Mesodermal cell (in vitro differentiated cells): ENCODE results near the gene RALGAPB.

Source experiments
- H3K27ac ChIP-seq: 2 replicates; pipeline ENCODE4 v1.7.0; 2013; ENCODE audit warnings: mild to moderate bottlenecking, low read depth, low read length, moderate library complexity; ENCODE audit not compliant: severe bottlenecking
- H3K36me3 ChIP-seq: 2 replicates; pipeline ENCODE4 v1.7.1; 2013; ENCODE audit warnings: mild to moderate bottlenecking, low read length, moderate library complexity; ENCODE audit not compliant: control insufficient read depth, insufficient read depth
- H3K4me1 ChIP-seq: one replicate; pipeline ENCODE4 v1.7.1; 2013; ENCODE audit warnings: mild to moderate bottlenecking, low read length; ENCODE audit not compliant: insufficient read depth, control insufficient read depth, poor library complexity, severe bottlenecking
- H3K4me3 ChIP-seq: 2 replicates; pipeline ENCODE4 v1.7.0; 2013; ENCODE audit warnings: low read length, control low read depth, mild to moderate bottlenecking; ENCODE audit not compliant: insufficient read depth, poor library complexity, severe bottlenecking; ENCODE audit errors: extremely low read depth
- H3K9me3 ChIP-seq: 2 replicates; pipeline ENCODE4 v1.7.1; 2013; ENCODE audit warnings: mild to moderate bottlenecking, low read length, moderate library complexity; ENCODE audit not compliant: control insufficient read depth
- WGBS, 2 experiments: methylation state at CpG; one replicate each; pipeline ENCODE4 v1.1.5; 2013; ENCODE audit warnings: missing lambda C conversion rate in 2 of 2; ENCODE audit not compliant: insufficient coverage in 2 of 2; 5-methylcytosine and 5-hydroxymethylcytosine counted together

The RALGAPB gene

GRCh38 chr20:38615283-38615682 lies 142.6 kb downstream of the RALGAPB start:
- 95 to 97% methylated on average over 6 to 14 of the region's 15 CpGs for WGBS, 2 experiments
- no peak overlapping the region for H3K4me3 ChIP-seq

GRCh38 chr20:38616457-38616856 lies 143.8 kb downstream of the RALGAPB start:
- 94 to 97% methylated on average over 3 of the region's 4 CpGs for WGBS, 2 experiments
- Histone ChIP-seq H3K36me3 (peaks cover 3% of the 10 kb centered on the region), H3K4me3 (no peak overlapping the region), H3K27ac (no peak overlapping the region), H3K9me3 (no peaks in the 10 kb centered on the region), H3K4me1 (peaks cover 12% of the 10 kb centered on the region)

More at GRCh38 chr20:38615283-38615682, 142.6 kb downstream of the RALGAPB start:
- Histone ChIP-seq H3K27ac (no peak overlapping the region), H3K4me1 (peaks cover 12% of the 10 kb centered on the region), H3K9me3 (no peaks in the 10 kb centered on the region), H3K36me3 (peaks cover 3% of the 10 kb centered on the region)

DNA sequence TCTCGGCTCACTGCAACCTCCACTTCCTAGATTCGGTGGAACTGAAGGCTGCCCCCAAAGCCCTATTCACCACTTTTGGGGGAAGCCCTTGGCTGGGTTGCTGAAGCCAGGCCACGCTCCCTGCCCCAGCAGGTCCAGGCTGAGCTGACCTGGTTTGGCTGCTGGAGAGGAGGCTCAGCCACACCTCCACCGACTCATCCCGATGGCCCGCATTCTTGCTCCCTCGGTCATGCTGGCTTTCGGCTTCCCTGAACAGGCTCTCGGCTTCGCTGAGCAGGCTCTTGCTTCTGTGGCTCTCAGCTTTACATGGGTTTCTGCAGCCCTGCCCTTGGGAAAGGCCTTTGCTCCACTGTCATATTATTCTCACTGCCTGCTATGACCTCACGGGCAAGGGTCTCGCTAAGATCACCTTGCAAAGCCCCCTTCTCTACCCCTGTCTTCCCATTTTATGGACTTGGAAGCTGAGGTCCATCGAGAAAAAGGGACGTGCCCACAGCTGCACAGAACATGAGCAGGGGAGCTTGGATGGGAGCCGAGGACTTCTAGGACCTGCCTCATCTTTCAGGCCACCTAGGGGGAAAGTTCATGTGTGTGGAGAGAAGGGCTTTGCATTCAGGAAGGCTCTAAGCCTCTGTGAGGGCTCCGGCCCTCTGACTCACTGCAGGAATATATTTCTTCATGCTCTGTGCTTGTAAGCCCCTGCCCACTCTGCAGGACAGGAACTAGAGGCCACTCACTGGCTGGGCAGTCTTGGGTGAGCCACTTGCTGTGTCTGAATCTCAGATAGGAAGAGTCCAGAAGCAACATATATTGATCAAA lies 144.6 kb downstream of the RALGAPB start:
- Histone ChIP-seq H3K9me3 (no peaks in the 10 kb centered on the region), H3K4me3 (no peak overlapping the region), H3K4me1 (peaks cover 12% of the 10 kb centered on the region), H3K36me3 (peaks cover 3% of the 10 kb centered on the region), H3K27ac (peak overlapping the region; percentile 87)
- 63 to 73% methylated on average over 14 of the region's 16 CpGs for WGBS, 2 experiments

GRCh38 chr20:38617830-38618196 lies 145.2 kb downstream of the RALGAPB start:
- Histone ChIP-seq H3K4me3 (no peak overlapping the region), H3K36me3 (peaks cover 3% of the 10 kb centered on the region), H3K9me3 (no peaks in the 10 kb centered on the region), H3K27ac (peak overlapping the region; percentile 87), H3K4me1 (peaks cover 14% of the 10 kb centered on the region)
- WGBS, 2 experiments = 94 to 97% methylated on average over 3 to 4 of the region's 4 CpGs

- WGBS, 2 experiments = 85 to 86% methylated on average over 7 to 9 of the region's 9 CpGs
- H3K27ac ChIP-seq = no peak overlapping the region
- H3K36me3 ChIP-seq = peaks cover under 1% of the 10 kb centered on the region
- no peak overlapping the region for H3K4me3 ChIP-seq
- no peaks in the 10 kb centered on the region for H3K9me3 ChIP-seq
- H3K4me1 ChIP-seq = peaks cover 9% of the 10 kb centered on the region
Observed at GRCh38 chr20:38620441-38620840, 147.8 kb downstream of the RALGAPB start.

- peaks cover 5% of the 10 kb centered on the region for H3K4me1 ChIP-seq
- H3K9me3 ChIP-seq = no peaks in the 10 kb centered on the region
- H3K4me3 ChIP-seq = no peak overlapping the region
- H3K36me3 ChIP-seq = no peaks in the 10 kb centered on the region
- WGBS, 2 experiments = 79 to 82% methylated on average over 3 to 4 of the region's 4 CpGs
- no peak overlapping the region for H3K27ac ChIP-seq
Observed at GRCh38 chr20:38623061-38623460, 150.4 kb downstream of the RALGAPB start.

DNA sequence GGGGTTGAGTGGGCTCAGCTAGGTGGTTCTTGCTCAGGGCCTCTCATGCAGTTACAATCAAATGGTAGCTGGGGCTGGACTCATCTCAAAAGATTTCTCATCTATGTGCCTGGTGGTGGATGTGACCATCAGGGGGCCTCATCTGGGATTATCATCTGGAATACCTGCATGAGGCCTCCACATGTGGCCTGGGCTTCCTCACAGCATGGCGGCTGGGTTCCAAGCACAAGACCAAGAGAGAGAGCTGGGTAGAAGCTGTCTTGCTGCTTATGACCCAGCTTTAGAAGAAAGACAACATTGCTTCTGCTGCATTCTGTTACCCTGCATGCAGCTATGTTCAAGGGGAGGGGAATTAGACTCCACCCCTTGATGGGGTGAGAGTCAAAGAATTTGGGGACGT lies 151.4 kb downstream of the RALGAPB start:
- Histone ChIP-seq H3K27ac (no peak overlapping the region), H3K4me3 (no peak overlapping the region), H3K36me3 (no peaks in the 10 kb centered on the region), H3K4me1 (peaks cover 10% of the 10 kb centered on the region), H3K9me3 (no peaks in the 10 kb centered on the region)
- 93% methylated on average over 2 of the region's 2 CpGs; no CpG with 5 or more reads in 1 of the 2 experiments for WGBS, 2 experiments

DNA sequence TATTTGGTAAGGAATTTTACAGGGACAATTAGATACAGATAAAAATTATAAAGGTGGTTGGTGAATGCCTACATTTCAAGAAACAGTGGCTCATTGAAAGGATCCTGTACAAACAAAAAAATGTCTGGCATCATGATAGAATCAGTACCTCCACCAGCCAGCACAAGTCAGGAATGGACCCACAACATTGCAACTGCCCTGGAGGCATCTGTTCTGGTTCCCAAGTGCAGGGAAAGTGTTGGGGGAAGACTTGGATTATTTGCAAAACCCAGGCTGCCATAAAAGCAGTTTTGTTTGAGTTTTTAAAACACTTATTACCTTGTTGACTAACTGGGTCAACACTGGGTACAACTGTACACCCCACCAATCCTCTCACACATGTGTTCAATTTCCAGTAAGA lies 153.3 kb downstream of the RALGAPB start:
- H3K4me3 ChIP-seq = no peak overlapping the region
- H3K9me3 ChIP-seq = no peaks in the 10 kb centered on the region
- peaks cover 10% of the 10 kb centered on the region for H3K4me1 ChIP-seq
- no peak overlapping the region for H3K27ac ChIP-seq
- no peaks in the 10 kb centered on the region for H3K36me3 ChIP-seq

DNA sequence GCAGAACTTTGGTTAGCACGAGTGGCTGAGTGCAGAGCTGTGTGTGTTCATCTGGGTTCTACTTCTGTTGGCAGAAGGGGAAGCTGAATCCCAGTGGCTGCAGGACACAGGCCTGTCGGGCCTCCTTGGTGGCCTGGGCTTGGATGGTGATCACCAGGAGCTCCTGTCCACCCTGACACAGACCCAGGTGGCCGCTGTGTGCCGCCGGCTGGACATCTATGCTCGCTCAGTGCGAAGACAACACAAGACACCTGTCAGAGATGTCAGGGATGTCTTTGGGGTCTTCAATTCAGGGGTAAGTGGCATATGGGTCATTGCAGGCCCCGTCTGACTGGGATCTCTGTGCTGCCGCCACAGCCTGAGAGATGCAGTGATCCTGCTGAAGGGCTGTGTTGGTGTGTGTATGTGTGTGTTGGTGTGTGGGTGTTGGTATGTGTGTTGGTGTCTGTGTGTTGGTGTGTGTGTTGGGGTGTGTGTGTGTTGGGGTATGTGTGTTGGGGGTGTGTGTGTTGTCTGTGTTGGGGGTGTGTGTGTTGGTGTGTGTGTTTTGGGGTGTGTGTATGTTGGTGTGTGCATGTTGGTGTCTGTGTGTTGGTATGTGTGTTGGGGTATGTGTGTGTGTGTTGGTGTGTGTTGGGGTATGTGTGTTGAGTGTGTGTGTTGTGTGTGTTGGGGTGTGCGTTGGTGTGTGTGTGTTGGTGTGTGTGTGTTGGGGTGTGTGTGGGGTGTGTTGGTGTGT lies 154.4 kb downstream of the RALGAPB start:
- WGBS, 2 experiments = 96 to 99% methylated on average over 9 to 10 of the region's 10 CpGs
- Histone ChIP-seq H3K27ac (no peak overlapping the region), H3K36me3 (no peaks in the 10 kb centered on the region), H3K4me1 (peaks cover 10% of the 10 kb centered on the region), H3K9me3 (no peaks in the 10 kb centered on the region), H3K4me3 (no peak overlapping the region)
